ENCODE data around the gene SYMPK.

Gene SYMPK

DNA sequence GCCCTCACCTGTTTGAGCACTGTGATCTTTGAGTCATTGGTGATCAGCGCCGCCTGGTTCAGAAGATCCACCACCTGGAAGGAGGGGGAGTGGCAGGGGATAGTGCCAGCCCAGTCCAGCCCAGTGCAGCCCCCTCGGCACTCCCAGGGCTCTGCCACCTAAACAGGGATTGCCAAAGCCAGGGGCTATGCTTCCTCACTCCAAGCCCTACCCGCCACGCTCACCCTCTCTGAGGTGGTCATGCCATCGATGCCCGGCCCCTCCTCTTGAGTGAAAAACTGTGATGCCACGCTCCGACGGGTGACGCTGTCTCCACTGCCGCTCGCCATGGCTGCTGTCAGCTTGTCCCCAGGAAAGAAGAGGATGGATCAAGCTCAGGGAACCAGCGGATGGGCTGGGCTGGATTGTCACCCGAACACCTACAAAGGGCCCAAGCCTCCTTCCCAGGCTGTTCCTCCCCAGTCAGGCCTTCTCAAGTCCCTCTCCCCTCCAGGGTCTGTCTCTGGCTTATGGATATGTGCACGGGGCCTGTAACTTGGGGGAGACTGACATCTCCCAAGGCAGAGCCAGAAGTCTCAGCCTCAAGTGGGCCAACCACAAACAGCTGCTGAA lies 8.7 kb downstream of the SYMPK start (continued):
- TF ChIP-seq KLF16 (tag by site-specific recombination; IDR thresholded peaks at IDR 0.05) (no peak), ZFP37 (tag by site-specific recombination; IDR thresholded peaks at IDR 0.05) (no peak), ZNF146 (tag by site-specific recombination; IDR thresholded peaks at IDR 0.05) (no peak), KLF10 (tag by site-specific recombination; IDR thresholded peaks at IDR 0.05) (no peak), ZSCAN23 (tag by site-specific recombination; IDR thresholded peaks at IDR 0.05) (no peak)
- TF ChIP-seq, protein P1, sequence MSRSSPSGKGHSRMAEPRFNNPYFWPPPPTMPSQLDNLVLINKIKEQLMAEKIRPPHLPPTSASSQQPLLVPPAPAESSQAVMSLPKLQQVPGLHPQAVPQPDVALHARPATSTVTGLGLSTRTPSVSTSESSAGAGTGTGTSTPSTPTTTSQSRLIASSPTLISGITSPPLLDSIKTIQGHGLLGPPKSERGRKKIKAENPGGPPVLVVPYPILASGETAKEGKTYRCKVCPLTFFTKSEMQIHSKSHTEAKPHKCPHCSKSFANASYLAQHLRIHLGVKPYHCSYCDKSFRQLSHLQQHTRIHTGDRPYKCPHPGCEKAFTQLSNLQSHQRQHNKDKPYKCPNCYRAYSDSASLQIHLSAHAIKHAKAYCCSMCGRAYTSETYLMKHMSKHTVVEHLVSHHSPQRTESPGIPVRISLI (tag by site-specific recombination; IDR thresholded peaks at IDR 0.05), result no peak

DNA sequence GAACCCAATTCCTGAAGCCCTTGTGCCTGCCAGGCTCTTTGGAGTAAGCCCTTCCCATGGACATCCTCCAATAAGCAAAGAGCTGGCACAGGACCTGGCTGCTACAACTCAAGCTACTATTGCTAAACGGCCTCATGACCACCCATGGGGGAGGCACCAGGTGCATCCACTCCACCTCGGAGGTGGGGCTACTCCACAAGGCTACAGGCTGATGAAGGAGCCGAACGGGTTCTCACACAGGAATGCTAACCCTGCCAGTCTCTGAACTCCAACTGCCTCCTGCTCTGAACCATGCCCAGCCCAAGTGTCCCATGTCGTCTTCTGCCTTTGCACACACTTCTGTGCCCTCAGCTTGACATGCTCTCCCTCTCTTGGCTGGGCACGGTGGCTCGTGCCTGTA lies 10.0 kb downstream of the SYMPK start:
- no peaks in the 10 kb centered on the region for H3K9me3 ChIP-seq (ENCODE audit: control insufficient read depth, insufficient read depth, low read depth, low read length)
- peaks cover 62 to 70% of the 10 kb centered on the region in 2 experiments for H3K36me3 ChIP-seq (ENCODE audit: control insufficient read depth in 2 of 2, insufficient read depth in 1 of 2, low read length in 2 of 2)
- H3K4me3 ChIP-seq (ENCODE audit: low read depth, low read length), result no peak overlapping the region
- CTCF ChIA-PET, result interaction anchor here (3.1 kb wide), 1 partner anchor 36 kb away, joined by 9 read pairs; no protein-coding TSS in a partner anchor
- TF ChIP-seq ZNF426 (tag by site-specific recombination; IDR thresholded peaks at IDR 0.05), result no peak
- TF ChIP-seq ZNF292 (tag by site-specific recombination; IDR thresholded peaks at IDR 0.05; ENCODE audit: borderline replicate concordance, low read depth), result no peak
- TF ChIP-seq SP7 (tag by site-specific recombination; IDR thresholded peaks at IDR 0.05), result no peak
- no peak for TF ChIP-seq ZNF530 (tag by site-specific recombination; IDR thresholded peaks at IDR 0.05; ENCODE audit: low read depth)
- no peak for TF ChIP-seq ZFP3 (tag by site-specific recombination; IDR thresholded peaks at IDR 0.05; ENCODE audit: low read depth)
- H3K27ac ChIP-seq (ENCODE audit: extremely low read depth, low read depth, low read length), result no peak overlapping the region
- H3K4me1 ChIP-seq (ENCODE audit: control insufficient read depth, insufficient read depth, low read length), result no peaks in the 10 kb centered on the region
- POLR2A ChIA-PET, result interaction anchor here (1.2 kb wide), 1 partner anchor 10 kb away, joined by 5 read pairs; no protein-coding TSS in a partner anchor

DNA sequence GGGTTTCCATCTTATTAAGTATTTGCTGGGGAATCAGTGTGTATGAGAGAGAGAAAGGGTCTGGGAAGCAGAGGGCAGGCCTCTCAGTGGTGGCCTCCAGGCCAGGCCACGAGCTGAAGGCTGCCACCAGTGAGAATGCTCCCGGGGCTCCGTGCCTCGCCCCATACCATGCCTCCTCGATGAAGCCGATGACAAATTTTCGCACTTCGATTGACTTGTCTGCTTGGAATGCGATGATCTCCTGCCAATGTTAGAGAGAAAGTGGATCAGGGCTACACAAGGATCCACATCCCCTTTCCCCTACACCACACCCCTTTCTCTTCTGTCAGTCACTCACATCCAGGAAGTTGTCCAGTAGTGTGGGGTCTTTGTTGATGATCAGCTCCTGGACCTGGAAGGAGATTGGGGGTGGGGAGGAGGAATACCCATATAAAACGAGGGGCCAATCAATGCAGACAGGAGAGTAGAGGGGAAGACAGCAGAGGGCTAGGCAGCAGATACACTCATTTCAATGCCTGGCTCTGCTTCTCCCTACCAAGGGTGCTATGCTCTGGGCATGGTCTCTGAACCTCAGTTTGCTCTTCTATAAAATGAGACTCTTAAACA lies 10.7 kb downstream of the SYMPK start:
- POLR2A ChIA-PET, result interaction anchor here (0.5 kb wide), 1 partner anchor 12 kb away, joined by 3 read pairs; the partner anchor contains the start of gene FOXA3
- Histone ChIP-seq H3K36me3 (ENCODE audit: control insufficient read depth in 2 of 2, insufficient read depth in 1 of 2, low read length in 2 of 2) (peaks cover 68 to 77% of the 10 kb centered on the region in 2 experiments), H3K9me3 (ENCODE audit: control insufficient read depth, insufficient read depth, low read depth, low read length) (no peaks in the 10 kb centered on the region), H3K4me1 (ENCODE audit: control insufficient read depth, insufficient read depth, low read length) (no peaks in the 10 kb centered on the region), H3K4me3 (ENCODE audit: low read depth, low read length) (no peak overlapping the region), H3K27ac (ENCODE audit: extremely low read depth, low read depth, low read length) (no peak overlapping the region)
- TF ChIP-seq, protein P2, sequence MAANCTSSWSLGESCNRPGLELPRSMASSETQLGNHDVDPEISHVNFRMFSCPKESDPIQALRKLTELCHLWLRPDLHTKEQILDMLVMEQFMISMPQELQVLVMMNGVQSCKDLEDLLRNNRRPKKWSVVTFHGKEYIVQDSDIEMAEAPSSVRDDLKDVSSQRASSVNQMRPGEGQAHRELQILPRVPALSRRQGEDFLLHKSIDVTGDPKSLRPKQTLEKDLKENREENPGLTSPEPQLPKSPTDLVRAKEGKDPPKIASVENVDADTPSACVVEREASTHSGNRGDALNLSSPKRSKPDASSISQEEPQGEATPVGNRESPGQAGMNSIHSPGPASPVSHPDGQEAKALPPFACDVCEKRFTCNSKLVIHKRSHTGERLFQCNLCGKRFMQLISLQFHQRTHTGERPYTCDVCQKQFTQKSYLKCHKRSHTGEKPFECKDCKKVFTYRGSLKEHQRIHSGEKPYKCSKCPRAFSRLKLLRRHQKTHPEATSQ (tag by site-specific recombination; IDR thresholded peaks at IDR 0.05), result no peak
- TF ChIP-seq ZNF37A (tag by site-specific recombination; IDR thresholded peaks at IDR 0.05) (no peak), PRDM1 (tag by site-specific recombination; IDR thresholded peaks at IDR 0.05) (peak; percentile 76)
- CTCF ChIA-PET, result interaction anchor here (3.1 kb wide), 1 partner anchor 35 kb away, joined by 9 read pairs; no protein-coding TSS in a partner anchor

- Histone ChIP-seq H3K27ac (ENCODE audit: extremely low read depth, low read depth, low read length) (no peak overlapping the region), H3K9me3 (ENCODE audit: control insufficient read depth, insufficient read depth, low read depth, low read length) (no peaks in the 10 kb centered on the region), H3K4me1 (ENCODE audit: control insufficient read depth, insufficient read depth, low read length) (no peaks in the 10 kb centered on the region), H3K36me3 (ENCODE audit: control insufficient read depth in 2 of 2, insufficient read depth in 1 of 2, low read length in 2 of 2) (peaks cover 79 to 97% of the 10 kb centered on the region in 2 experiments), H3K4me3 (ENCODE audit: low read depth, low read length) (no peak overlapping the region)
- CTCF ChIA-PET, result interaction anchor here (0.5 to 2.4 kb wide), 7 partner anchors 9 to 323 kb away, joined by 3 to 18 read pairs (median 6); no protein-coding TSS in a partner anchor
- POLR2A ChIA-PET, result no interaction called here
- no peak for TF ChIP-seq ZNF768 (tag by site-specific recombination; IDR thresholded peaks at IDR 0.05)
- TF ChIP-seq REPIN1 (tag by site-specific recombination; IDR thresholded peaks at IDR 0.05; ENCODE audit: low read depth), result no peak
- no peak for TF ChIP-seq ZSCAN18 (tag by site-specific recombination; IDR thresholded peaks at IDR 0.05)
- TF ChIP-seq ZNF521 (tag by site-specific recombination; IDR thresholded peaks at IDR 0.05), result no peak
- TF ChIP-seq EGR2 (tag by site-specific recombination; IDR thresholded peaks at IDR 0.05; ENCODE audit: low read depth), result no peak
- TF ChIP-seq ZBTB20 (tag by site-specific recombination; IDR thresholded peaks at IDR 0.05), result no peak
- TF ChIP-seq, protein P3, sequence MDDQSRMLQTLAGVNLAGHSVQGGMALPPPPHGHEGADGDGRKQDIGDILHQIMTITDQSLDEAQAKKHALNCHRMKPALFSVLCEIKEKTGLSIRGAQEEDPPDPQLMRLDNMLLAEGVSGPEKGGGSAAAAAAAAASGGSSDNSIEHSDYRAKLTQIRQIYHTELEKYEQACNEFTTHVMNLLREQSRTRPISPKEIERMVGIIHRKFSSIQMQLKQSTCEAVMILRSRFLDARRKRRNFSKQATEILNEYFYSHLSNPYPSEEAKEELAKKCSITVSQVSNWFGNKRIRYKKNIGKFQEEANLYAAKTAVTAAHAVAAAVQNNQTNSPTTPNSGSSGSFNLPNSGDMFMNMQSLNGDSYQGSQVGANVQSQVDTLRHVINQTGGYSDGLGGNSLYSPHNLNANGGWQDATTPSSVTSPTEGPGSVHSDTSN (CRISPR knock-in tag; IDR thresholded peaks at IDR 0.05), result no peak
- no peak for TF ChIP-seq KLF10 (tag by site-specific recombination; IDR thresholded peaks at IDR 0.05)
- no peak for TF ChIP-seq KLF8 (tag by site-specific recombination; IDR thresholded peaks at IDR 0.05)
- TF ChIP-seq ZFP69B (tag by site-specific recombination; IDR thresholded peaks at IDR 0.05), result no peak
- no peak for TF ChIP-seq ZBTB17 (tag by site-specific recombination; IDR thresholded peaks at IDR 0.05)
Observed at GRCh38 chr19:45848922-45849321, 14.0 kb downstream of the SYMPK start.

Data from HEK293 (cell line).